ENCODE results near the gene PRKN.
"Not testable (repeated sequence)": the region's sequence is repeated elsewhere in the genome, so short reads cannot be mapped to it uniquely, and the experiment has no call there.

The PRKN gene

GRCh38 chr6:161866570-161866969, 861.0 kb downstream of the PRKN start:
- TF ChIP-seq SUZ12 (IDR thresholded peaks at IDR 0.05) (no peak), ZNF384 (IDR thresholded peaks at IDR 0.05) (no peak), LEF1 (IDR thresholded peaks at IDR 0.05; ENCODE audit: borderline replicate concordance) (no peak), HDGF (IDR thresholded peaks at IDR 0.05; ENCODE audit: borderline replicate concordance) (no peak)
- CTCF ChIA-PET: no interaction called here
- no peak for DNase-seq (ENCODE audit: extremely low spot score)
- POLR2A ChIA-PET: no interaction called here

- CTCF ChIA-PET; DNase-seq (ENCODE audit: extremely low spot score); POLR2A ChIA-PET: not testable (repeated sequence)
Observed at GRCh38 chr6:161861061-161861460, 866.5 kb downstream of the PRKN start.

- no peak for TF ChIP-seq PKNOX1 (IDR thresholded peaks at IDR 0.05)
- CTCF ChIA-PET: interaction anchor here (0.6 kb wide), 1 partner anchor 19 kb away, joined by 4 read pairs; no protein-coding TSS in a partner anchor
- no peak for DNase-seq (ENCODE audit: extremely low spot score)
- POLR2A ChIA-PET: no interaction called here
Observed at GRCh38 chr6:161853657-161854056, 873.9 kb downstream of the PRKN start.

GRCh38 chr6:161851486-161851885, 876.1 kb downstream of the PRKN start:
- CTCF ChIA-PET; DNase-seq (ENCODE audit: extremely low spot score); POLR2A ChIA-PET: not testable (repeated sequence)

- no peak for DNase-seq (ENCODE audit: extremely low spot score)
- POLR2A ChIA-PET: no interaction called here
- CTCF ChIA-PET: no interaction called here
- TF ChIP-seq ARNT (IDR thresholded peaks at IDR 0.05) (no peak), L3MBTL2 (conservative IDR thresholded peaks at IDR 0.05) (no peak), TARDBP (IDR thresholded peaks at IDR 0.05) (no peak), ZNF384 (IDR thresholded peaks at IDR 0.05) (no peak), SP1 (IDR thresholded peaks at IDR 0.05) (no peak)
Observed at GRCh38 chr6:161850562-161850961, 877.0 kb downstream of the PRKN start.

GRCh38 chr6:161847628-161848027, 879.9 kb downstream of the PRKN start:
- TF ChIP-seq FOXM1 (IDR thresholded peaks at IDR 0.05; ENCODE audit: borderline replicate concordance): no peak
- TF ChIP-seq L3MBTL2 (conservative IDR thresholded peaks at IDR 0.05): no peak
- TF ChIP-seq CTBP1 (IDR thresholded peaks at IDR 0.05; ENCODE audit: borderline replicate concordance): no peak
- TF ChIP-seq NFRKB (IDR thresholded peaks at IDR 0.05): no peak
- no peak for TF ChIP-seq BHLHE40 (IDR thresholded peaks at IDR 0.05; ENCODE audit: borderline replicate concordance)
- no peak for TF ChIP-seq PKNOX1 (IDR thresholded peaks at IDR 0.05)
- TF ChIP-seq SUZ12 (IDR thresholded peaks at IDR 0.05): no peak
- no peak for TF ChIP-seq LEF1 (IDR thresholded peaks at IDR 0.05; ENCODE audit: borderline replicate concordance)
- TF ChIP-seq ELF4 (IDR thresholded peaks at IDR 0.05): no peak
- no peak for TF ChIP-seq TARDBP (IDR thresholded peaks at IDR 0.05)
- no peak for TF ChIP-seq HDGF (IDR thresholded peaks at IDR 0.05; ENCODE audit: borderline replicate concordance)
- DNase-seq (ENCODE audit: extremely low spot score): no peak
- ChIA-PET POLR2A (no interaction called here), CTCF (interaction anchor here (0.7 kb wide), 1 partner anchor 838 kb away, joined by 5 read pairs; no protein-coding TSS in a partner anchor)

- ChIA-PET CTCF (interaction anchor here (0.8 kb wide), 1 partner anchor 77 kb away, joined by 3 read pairs; no protein-coding TSS in a partner anchor), POLR2A (no interaction called here)
- no peak for TF ChIP-seq SP1 (IDR thresholded peaks at IDR 0.05)
- no peak for TF ChIP-seq L3MBTL2 (conservative IDR thresholded peaks at IDR 0.05)
- TF ChIP-seq ELF4 (IDR thresholded peaks at IDR 0.05): no peak
- no peak for TF ChIP-seq SUZ12 (IDR thresholded peaks at IDR 0.05)
- no peak for TF ChIP-seq NFRKB (IDR thresholded peaks at IDR 0.05)
- no peak for TF ChIP-seq TARDBP (IDR thresholded peaks at IDR 0.05)
- no peak for TF ChIP-seq CTBP1 (IDR thresholded peaks at IDR 0.05; ENCODE audit: borderline replicate concordance)
- TF ChIP-seq HDGF (IDR thresholded peaks at IDR 0.05; ENCODE audit: borderline replicate concordance): no peak
- no peak for TF ChIP-seq FOXM1 (IDR thresholded peaks at IDR 0.05; ENCODE audit: borderline replicate concordance)
- TF ChIP-seq LEF1 (IDR thresholded peaks at IDR 0.05; ENCODE audit: borderline replicate concordance): no peak
Observed at GRCh38 chr6:161844804-161845203, 882.8 kb downstream of the PRKN start.

GRCh38 chr6:161843066-161843465, 884.5 kb downstream of the PRKN start:
- POLR2A ChIA-PET: no interaction called here

More at GRCh38 chr6:161844804-161845203, 882.8 kb downstream of the PRKN start:
- DNase-seq (ENCODE audit: extremely low spot score): no peak

More at GRCh38 chr6:161843066-161843465, 884.5 kb downstream of the PRKN start:
- CTCF ChIA-PET: no interaction called here
- no peak for DNase-seq (ENCODE audit: extremely low spot score)
- TF ChIP-seq HDGF (IDR thresholded peaks at IDR 0.05; ENCODE audit: borderline replicate concordance): no peak
- TF ChIP-seq FOXA1 (IDR thresholded peaks at IDR 0.05): no peak
- TF ChIP-seq SUZ12 (IDR thresholded peaks at IDR 0.05): no peak
- TF ChIP-seq ELF4 (IDR thresholded peaks at IDR 0.05): no peak
- TF ChIP-seq FOXM1 (IDR thresholded peaks at IDR 0.05; ENCODE audit: borderline replicate concordance): no peak
- TF ChIP-seq ZNF384 (IDR thresholded peaks at IDR 0.05): no peak
- no peak for TF ChIP-seq CTBP1 (IDR thresholded peaks at IDR 0.05; ENCODE audit: borderline replicate concordance)
- TF ChIP-seq L3MBTL2 (conservative IDR thresholded peaks at IDR 0.05): no peak
- TF ChIP-seq SP1 (IDR thresholded peaks at IDR 0.05): no peak
- no peak for TF ChIP-seq BHLHE40 (IDR thresholded peaks at IDR 0.05; ENCODE audit: borderline replicate concordance)
- no peak for TF ChIP-seq ARNT (IDR thresholded peaks at IDR 0.05)
- no peak for TF ChIP-seq PKNOX1 (IDR thresholded peaks at IDR 0.05)

All from HEK293T (cell line).